GM18870 (cell line): Measurements from ENCODE around the gene PRKCA.
"Not testable (repeated sequence)": the region's sequence is repeated elsewhere in the genome, so short reads cannot be mapped to it uniquely, and the experiment has no call there.

Experiments
- ATAC-seq: cut with Tn5 transposase; IDR thresholded peaks from one replicate; pipeline ENCODE4 v1.9.1; 2021; ENCODE audit warnings: moderate library complexity; ENCODE audit not compliant: unreplicated experiment

Gene PRKCA

DNA sequence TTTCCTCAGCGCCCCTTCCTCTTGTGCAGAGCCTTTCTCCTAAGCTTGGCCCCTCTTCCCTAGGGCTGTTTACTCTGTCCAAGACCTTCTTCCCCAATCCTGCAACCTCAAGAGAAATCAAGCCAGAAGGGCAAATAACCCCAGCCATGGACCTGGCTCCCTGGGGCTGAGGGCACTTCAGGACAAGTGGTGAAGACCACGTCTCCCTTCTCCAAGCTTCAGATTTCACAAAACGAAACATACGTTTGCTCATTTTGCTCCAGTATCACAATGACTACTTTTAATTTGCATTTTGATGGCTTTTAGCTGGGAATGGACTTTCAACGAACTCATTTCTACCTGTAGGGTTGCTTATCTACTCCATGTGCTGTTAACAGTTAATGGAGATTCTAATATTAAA, 392.7 kb downstream of the PRKCA start:
- no peak for ATAC-seq

DNA sequence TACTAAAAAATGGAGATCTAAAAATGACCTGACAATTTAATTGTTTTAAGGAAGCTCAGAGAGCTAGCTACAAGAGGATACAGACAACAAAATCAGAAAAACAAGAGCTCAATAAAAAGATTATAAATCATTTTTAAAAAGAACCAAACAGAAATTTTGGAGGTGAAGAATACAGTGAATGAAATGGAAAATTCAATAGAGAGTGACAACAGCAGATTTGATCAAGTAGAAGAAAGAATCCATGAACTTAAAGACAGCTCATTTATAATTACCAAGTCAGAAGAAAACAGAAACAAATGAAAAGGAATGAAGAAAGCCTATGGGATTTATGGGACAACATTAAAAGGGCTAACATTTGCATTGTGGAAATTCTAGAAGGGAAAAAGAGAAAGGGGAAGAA, 395.9 kb downstream of the PRKCA start:
- ATAC-seq, result no peak

DNA sequence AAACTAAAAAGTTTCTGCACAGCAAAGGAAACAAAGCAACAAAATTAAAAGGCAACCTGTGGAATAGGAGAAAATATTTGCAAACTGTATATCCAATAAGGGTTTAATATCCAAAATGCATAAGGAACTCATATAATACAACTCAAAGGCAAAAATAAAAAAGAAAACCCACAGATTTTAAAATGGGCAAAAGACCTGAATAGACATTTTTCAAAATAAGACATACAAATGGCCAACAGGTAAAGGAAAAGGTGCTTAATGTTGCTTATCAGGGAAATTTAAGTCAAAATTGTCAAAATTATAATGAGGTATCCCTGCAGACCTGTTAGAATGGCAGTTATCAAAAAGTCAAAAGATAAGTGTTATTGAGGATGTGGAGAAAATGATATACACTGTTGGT, 399.0 kb downstream of the PRKCA start:
- ATAC-seq, result no peak

DNA sequence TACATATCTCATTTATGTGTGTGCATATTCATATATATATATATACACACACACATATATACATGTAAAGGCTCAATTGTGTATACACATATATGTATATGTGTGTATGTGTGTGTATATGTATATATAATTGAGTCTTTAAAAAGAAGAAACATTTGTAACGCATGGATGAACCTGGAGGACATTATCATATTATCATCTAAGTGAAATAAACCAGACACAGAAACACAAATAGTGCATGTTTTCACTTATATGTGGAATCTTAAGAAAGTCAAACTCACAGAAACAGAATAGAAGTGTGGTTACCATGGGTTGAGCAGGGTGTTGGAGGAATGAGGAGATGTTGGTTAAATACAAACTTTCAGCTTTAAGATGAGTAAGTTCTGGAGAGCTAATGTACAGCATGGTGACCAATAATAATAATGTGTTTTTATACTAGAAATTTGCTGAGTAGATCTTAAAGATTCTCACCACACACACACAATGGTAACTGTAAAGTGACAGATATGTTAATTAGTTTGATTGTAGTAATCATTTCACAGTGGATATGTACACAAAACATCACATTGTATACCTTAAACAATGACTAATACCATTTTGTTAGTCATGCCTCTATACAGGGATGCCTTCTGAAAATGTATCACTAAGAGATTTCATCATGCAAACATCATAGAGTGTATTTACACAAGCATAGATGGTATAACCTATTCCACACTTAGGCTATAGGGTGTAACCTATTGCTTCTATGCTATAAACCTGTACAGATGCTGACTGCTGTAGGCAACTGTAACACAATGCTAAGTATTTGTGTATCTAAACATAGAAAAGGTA, 399.9 kb downstream of the PRKCA start:
- no peak for ATAC-seq

DNA sequence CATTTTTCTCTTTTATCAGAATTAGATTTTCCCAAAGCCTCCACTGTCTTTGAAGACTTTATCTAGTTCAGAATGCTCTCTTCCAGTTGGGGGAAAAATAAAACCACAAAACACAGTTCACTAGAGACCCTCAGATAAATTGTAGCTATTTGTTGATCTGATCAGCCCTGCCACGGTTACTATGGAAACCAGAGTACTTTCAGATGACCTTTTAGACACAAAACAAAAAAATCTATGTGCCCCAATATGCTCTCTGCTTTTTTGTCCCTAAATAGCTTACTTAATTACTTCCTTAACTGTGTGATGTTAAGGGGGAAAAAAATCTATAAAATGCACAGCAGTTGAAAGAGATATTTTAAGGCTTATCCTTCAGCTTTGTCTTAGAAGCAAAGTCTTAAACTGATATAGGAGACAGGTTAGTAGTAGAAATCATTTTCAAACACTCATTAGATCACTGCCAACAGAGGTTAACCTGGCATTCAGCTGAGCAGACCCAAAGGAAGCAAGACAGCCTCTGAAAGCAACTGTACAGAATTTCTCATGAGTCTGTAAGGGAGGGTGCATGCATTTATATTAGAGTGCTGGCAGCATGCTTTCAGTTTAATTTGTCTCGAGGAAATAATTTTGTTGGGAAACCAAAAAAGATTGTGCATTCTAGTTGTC, 402.6 kb downstream of the PRKCA start:
- no peak for ATAC-seq

DNA sequence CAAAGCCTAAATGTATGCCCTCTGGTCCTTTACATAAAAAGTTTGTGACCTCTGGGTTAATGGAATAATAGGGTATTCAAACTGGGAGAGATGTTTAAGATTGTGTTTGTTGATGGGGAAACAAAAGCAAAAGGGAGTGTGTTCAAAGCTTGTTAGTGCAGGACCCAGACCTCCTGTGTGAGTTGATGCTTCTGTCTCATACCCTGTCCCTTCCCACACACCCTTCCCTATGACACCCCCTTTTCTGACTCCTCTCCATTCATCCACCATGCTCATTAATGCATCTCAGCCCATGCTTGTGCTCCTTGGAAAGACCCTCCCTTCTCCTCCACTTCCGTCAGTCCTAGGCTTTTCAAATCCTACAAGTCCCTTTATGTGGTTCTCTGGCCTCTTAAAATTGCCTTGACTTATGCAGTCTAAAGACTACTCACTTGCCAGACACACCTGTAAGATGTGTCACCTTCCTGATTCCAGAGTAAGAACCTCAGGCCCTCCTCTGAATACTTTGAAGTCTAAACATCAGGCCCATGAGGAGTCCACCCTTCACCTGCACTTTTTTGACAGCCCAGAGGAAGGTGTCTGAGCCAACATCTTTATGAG, 404.5 kb downstream of the PRKCA start:
- no peak for ATAC-seq

DNA sequence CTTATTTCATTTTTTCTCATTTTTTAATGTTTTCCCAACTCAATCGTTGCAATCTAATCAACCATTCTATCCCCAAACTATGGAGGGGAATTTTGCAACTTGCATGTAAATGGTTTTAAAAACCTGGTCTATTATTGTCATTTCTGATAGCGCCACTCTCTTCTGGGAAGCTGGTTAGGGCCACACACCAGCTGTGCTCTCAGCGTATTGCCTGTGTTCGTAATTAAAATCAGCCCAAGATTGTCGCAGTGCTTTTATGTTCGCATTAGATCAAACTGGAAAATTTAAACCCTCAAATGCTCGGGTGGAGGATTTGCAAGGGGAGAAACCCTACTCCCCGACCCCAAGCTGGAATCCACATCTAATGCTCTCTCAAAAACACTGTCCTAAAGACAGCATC, 409.0 kb downstream of the PRKCA start:
- no peak for ATAC-seq

DNA sequence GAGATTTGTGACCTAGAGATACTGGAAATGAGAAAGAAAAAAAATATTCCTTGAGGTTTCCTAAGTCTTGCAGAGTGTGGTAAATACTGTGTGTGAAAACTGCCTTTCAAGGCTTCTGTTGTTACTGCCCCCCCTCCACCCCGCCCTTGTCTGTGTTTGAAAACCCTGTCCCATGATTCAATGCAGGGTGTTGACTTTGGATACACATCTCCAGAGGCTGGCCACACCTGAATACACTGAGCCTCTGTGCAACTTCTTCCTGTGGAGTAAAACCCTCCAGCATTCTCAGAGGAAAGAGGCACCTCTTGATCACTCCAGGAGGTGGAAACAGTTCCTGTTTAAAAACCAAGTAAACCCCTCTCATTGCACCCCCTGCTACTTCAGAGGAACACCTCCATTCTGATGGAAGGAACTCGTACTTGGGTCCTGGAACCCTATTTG, 409.5 kb downstream of the PRKCA start:
- no peak for ATAC-seq

DNA sequence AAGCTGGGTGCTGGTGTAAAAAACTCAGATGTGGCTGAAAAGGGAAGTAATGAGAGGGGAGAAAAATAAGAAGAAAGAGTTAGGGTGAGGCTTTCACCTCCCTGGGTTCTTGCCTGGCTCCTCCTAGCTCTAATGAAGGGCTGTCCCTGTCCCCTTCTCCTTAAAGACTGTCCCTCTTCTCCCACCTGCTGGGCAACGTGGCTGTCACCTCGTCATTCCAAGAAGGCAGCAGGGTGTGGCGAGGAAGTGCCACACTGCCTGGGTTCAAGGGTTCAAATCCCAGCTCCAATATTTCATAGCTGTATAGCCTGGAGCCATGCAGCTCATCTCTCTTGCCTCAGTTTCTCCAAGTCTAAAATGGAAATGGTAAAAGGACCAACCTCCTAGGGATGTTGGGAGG, 410.0 kb downstream of the PRKCA start:
- ATAC-seq, result no peak

DNA sequence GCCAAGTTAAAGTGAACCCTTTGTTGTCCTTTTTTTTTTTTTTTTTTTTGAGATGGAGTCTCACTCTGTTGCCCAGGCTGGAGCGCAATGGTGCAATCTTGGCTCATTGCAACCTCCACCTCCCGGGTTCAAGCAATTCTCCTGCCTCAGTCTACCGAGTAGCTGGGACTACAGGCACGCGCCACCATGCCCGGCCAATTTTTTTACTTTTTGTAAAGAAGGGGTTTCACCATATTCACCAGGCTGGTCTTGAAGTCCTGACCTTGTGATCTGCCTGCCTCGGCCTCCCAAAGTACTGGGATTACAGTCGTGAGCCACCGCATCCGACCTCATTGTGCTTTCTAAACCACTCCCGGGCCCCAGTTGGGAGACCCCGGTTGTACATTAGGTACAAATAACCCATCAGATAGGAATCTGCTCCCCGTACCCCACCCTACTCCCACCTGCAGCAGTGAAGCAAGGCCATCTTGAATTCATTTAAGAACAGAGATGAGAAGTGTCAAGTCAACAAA, 410.7 kb downstream of the PRKCA start:
- ATAC-seq, result not testable (repeated sequence)

DNA sequence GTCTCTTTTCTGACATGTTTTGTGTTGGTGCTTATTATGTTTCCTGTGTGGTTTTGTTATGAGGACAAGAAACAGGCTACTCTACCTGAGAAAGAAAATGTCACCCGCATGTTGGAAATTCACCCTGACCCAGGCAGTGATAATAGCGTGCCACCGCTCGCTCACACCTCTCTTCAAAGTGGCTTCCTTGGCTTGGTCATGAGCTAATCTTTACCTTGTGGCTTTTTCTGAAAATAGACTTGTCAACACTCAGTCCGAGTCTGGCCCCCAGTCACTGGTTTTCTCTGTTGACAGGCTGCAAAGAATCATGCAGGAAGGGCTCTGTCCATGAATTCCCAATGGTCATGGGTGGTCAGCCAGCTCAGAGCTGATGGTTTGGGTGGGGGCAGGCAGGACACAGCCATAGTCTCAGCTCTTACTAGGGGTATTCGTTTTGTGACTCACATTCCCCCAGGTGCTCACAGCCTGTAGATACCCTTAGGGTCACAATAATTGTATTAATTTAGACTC, 411.2 kb downstream of the PRKCA start:
- peak; percentile 79 for ATAC-seq

DNA sequence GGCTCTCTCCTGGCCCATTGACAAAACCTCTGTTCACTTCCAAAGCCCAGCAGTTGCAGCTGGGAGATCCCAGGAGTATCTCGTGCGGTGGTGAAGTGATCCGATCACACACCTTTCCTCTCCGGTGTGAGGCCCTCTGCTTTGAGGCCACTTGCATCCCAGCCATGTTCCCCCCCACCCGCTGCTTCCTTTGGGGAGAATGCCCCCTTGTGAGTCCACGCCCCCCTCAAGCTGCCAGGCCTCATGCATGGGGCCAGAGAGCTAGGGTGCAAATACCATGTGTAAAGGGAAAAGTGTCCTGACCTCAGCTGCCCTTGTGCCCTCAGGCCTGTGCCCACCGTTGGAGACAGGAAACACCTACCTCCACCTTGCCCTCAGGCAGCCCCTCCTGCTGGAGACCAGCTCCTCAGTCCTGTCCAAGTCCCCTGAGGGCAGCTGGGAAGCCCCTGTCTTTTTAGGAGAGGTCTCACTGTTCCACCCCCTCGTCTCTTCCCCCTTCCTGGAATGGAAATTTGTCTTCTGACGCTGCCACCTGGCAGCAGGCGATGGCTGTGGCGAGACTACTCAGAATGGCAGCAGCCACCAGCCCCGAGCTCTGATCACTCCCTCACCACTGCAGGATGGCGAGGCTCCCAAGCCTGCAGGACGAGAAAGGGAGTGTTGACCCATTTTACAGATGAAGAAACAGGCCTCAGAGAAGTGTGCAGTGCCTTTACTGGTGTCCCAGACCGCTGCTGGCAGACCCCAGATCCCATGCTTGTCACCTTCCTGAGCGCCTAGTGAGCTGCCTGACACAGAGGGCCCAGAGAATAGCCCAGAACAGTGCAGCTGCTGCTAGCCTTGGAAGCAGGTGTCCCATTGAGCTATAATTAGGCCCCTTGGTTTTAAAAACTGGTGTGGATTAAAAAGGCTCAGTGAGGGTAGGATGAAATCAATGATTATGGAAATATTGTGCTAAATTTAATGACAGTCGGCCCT, 411.9 kb downstream of the PRKCA start:
- no peak for ATAC-seq

DNA sequence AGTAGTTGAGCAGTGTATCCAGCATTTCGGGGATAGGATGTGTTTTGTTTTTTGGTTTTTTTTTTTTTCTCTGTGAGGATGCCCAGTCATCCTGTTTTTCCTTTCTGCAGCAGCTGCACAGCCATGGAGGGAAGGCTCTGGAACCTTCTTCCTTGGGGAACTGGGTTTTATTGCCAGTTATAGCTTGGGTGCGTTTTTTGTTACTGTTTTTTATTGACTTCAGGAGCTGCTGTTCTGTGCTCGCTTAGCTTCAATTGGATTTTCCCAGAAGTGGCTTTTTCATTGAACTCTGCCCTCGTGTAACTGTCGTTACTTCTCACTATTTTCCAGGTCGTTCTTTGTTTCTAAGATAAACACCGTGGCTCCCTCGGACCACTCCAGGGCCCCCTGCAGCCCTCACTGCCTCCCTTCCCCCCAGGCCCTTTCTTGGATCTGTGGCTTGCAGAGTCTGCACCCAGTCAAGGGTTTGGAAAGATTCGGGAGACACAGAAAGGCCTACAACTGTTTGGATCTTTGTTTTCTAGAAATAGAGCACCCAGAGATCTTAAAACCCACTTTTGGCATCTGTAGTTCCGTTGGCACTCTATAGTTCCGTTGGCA, 412.8 kb downstream of the PRKCA start:
- ATAC-seq, result no peak

DNA sequence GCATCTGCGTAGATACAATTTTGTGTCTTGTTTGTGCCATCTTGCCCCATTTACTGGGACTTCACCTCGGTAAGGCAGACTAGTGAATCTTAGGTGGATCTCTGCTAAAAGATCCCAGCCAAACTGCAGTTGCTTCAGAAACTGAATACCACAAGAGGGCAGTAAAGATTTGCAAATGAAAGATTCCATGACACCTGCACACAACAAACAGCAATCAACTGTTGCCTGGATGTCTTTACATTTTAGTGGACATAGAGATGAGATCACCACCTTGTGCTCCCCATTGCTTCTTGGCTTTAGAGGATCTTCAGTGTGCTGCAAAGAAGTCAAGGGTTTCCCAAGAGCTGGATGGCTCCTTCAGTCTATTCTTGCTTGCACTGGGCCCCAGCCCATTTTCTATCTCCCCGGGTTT, 413.3 kb downstream of the PRKCA start:
- no peak for ATAC-seq

DNA sequence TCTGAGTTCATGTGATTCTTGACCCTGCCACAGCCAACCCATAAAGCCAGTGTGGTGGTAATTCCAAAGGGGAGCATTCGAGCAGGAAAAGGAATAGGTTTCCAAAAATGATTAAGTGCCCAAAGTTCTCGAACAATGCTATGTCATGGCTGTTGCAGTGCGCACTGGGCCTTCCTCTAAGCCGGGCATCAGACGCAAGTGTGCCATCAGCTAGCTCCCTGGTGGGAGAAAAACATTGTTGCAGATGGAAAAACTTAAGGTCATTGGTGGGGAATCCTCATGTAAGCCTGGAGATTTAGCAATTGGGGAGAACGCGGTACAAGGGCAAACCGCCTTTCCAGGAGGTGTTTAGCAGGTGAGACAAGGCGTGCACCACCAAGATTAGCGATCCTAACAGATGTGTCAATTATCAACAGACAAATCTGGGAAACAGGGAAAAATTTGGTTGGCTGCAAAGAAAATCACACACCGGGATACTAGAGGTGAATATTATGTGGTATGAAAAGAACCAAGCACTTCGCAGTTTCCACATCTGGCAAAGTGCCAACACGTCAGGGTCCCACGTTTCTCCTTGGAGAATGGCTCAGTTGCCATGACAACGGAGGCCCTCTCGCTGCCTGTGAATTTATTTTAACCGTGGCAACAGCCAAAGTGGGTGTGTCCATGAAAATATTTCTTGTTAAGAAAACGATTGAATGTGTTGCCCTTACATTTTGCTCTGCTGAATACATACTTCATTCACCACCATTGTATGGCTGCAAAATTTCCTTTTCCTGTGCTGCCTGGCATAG, 414.0 kb downstream of the PRKCA start:
- ATAC-seq, result no peak

DNA sequence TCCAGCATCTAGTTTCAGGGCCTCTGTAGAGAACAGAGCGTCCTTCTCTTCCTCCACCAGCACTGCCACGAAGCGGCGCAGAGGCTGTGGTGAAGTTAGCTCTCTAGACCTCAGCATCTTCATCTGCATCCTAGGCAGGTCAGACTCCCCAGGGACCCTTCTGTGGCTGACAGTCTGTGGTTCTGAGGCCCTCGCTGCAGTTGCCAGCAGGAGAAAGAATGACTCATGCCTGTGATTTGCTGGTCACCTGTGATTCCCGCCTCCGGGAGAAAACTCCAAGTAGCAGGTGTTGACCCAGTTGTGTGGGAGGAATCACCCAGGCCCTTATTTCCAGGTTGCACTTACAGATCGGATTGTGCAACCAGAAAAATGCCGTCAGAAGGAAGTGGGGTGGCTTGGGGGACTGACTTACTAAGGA, 415.2 kb downstream of the PRKCA start:
- ATAC-seq, result peak; percentile 42

DNA sequence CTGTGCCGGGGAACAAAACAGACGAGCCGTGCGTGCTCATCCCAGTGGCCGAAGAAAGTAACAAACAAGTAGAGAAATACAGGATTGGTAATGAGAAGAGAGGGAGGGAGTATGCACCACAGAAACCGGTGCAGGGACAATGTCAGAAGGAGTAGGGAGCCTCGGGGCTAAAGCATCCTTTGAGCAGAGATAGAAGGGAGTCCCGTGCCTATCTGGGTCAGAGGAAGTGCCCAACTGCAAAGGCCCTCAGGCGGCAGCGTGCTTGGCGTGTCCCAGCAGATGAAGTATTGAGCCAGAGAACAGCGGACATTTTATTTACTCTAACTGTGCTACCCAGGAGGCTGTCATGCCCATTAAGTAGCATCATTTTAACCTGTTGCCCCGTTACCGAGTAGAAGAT, 417.6 kb downstream of the PRKCA start:
- ATAC-seq, result no peak

DNA sequence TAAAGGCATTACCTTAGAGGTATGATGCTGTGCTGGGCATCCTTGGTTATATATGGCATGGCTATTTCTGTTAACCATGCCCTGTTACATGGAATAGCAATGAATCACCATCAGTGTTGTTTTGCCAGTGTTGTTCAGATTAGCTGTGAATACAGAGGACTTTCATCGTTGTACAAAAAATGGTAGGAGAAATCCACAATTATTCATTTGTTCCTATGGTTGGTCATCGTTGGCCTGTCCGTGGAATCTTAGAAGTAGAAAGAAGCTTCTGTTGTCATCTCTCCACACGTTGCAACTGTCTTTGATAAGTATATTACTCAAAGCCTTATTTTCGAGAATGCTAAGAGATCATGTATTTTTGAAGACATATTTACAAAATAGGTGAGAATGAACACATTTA, 418.2 kb downstream of the PRKCA start:
- no peak for ATAC-seq

DNA sequence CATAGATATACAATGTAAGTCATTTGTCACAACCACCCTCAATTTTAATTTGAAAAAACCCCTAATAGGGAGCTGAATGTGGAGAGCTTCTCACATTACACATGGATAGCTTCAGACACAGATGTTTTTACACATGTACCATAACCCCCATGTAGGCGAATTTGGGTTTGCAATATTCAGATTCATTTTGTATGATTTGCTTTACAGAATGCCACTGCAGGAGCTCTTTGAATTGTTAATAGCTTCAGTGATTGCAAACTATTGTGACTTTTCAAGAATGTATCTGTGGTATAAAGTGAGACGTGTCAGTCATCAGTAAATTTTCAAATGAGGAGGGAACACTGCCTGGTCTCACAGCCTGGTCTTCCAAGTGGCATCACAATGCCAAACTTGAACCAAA, 419.9 kb downstream of the PRKCA start:
- ATAC-seq, result no peak
